Measurements from ENCODE around the gene TIGD6. TPM values are rescaled to one million over a fixed set of nuclear protein-coding genes. Genes with fewer than 3 reads are reported as not detected.

TIGD6 gene
- total and polyA plus RNA-seq, 8 donors, result 1.5 to 3.6 (median 2.2) TPM

GRCh38 chr5:150000990-150001659 lies 671 bp upstream of the TIGD6 start:
- DNase-seq, result peak; percentile 29 to 82 (median 54)
- ATAC-seq, result peak; percentile 40 to 67 (median 53)
- Histone ChIP-seq H3K9me3 (no peaks in the 10 kb centered on the region), H3K4me1 (peaks cover 14 to 18% (median 16%) of the 10 kb centered on the region in 3 donors), H3K36me3 (peaks cover 0 to 6% (median 0%) of the 10 kb centered on the region in 3 donors), H3K27ac (peak overlapping the region; percentile 82 to 93 (median 88)), H3K4me3 (peak overlapping the region; percentile 82 to 100 (median 95)), H3K27me3 (no peaks in the 10 kb centered on the region)
- intact Hi-C loops (cut with DNase I), result no loop called here
- TF ChIP-seq CTCF (IDR thresholded peaks at IDR 0.05), result no peak
- WGBS, 2 donors, result 0% methylated on average over 38 to 44 of the region's 44 CpGs
- FAIRE-seq, result no peak

DNA sequence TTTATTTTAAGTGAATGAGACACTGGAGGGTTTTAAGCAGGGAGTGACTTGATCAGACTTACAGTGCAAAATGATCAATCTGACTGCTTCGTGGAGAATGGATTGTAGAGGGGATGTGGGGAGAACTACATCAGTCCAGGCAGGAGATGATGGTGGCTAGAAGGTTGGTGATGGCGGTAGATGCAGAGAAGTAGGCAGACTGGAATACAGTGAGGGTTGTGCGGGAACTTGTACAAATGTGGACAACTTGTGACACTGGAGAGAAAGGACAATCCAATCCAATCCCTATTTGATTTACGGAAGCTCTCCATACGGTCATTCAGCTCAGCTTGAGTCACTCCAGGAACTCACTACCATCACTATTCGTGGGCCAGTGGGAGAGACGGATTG lies 593 bp downstream of the TIGD6 start:
- intact Hi-C loops (cut with DNase I), result loop anchor here in 2 of 3 donors (10.0 kb wide), 2 partner anchors 55 to 355 kb away; partner anchors contain the start of gene PDE6A (in 1 of the 2)
- ATAC-seq (no peak), DNase-seq (no peak), FAIRE-seq (no peak)
- Histone ChIP-seq H3K9me3 (no peaks in the 10 kb centered on the region), H3K4me3 (peak overlapping the region; percentile 82 to 100 (median 95)), H3K36me3 (peaks cover 0 to 11% (median 0%) of the 10 kb centered on the region in 3 donors), H3K4me1 (peaks cover 14 to 18% (median 16%) of the 10 kb centered on the region in 3 donors), H3K27me3 (no peaks in the 10 kb centered on the region), H3K27ac (peak overlapping the region; percentile 82 to 93 (median 88))
- no peak for TF ChIP-seq CTCF (IDR thresholded peaks at IDR 0.05)
- WGBS, 2 donors, result 7 to 11% methylated on average over 7 of the region's 7 CpGs

GRCh38 chr5:149999359-149999758 lies 1.1 kb downstream of the TIGD6 start:
- TF ChIP-seq CTCF (IDR thresholded peaks at IDR 0.05), result no peak
- peak overlapping the region in 1 of 4 donors; percentile 93 for H3K27ac ChIP-seq
- no peaks in the 10 kb centered on the region for H3K9me3 ChIP-seq
- no peak for ATAC-seq
- H3K4me3 ChIP-seq, result peak overlapping the region in 2 of 4 donors; percentile 82 to 90
- intact Hi-C loops (cut with DNase I), result loop anchor here in 2 of 3 donors (10.0 kb wide), 2 partner anchors 55 to 355 kb away; partner anchors contain the start of gene PDE6A (in 1 of the 2)
- no peaks in the 10 kb centered on the region for H3K27me3 ChIP-seq
- WGBS, 2 donors, result 57 to 73% methylated on average over 3 of the region's 3 CpGs
- H3K4me1 ChIP-seq, result peaks cover 14 to 18% (median 16%) of the 10 kb centered on the region in 3 donors
- peaks cover 0 to 12% (median 0%) of the 10 kb centered on the region in 3 donors for H3K36me3 ChIP-seq
- FAIRE-seq, result no peak
- no peak for DNase-seq

DNA sequence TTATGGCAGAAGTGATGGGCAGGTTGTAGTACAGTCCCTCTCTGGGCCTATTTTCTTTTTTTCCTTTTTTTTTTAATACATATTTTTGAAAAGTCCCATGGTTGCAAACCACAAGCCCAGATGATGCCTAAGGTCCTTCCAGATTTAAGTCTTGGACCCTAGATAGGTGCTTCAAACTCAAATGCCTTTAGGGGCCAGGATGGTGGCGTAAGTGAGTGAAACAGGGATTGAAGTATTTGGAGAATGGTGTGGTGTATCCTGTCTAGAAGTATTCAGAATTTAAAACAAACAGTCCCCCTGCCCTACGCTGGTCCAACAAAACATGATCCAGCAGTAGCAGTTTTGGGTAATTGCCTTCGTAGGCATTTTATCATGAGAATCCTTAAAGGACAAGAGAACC lies 2.2 kb downstream of the TIGD6 start:
- Histone ChIP-seq H3K4me3 (no peak overlapping the region), H3K27me3 (no peaks in the 10 kb centered on the region), H3K27ac (no peak overlapping the region), H3K4me1 (peaks cover 14 to 18% (median 16%) of the 10 kb centered on the region in 3 donors), H3K9me3 (no peaks in the 10 kb centered on the region), H3K36me3 (peaks cover 0 to 18% (median 0%) of the 10 kb centered on the region in 3 donors)
- no peak for FAIRE-seq
- TF ChIP-seq CTCF (IDR thresholded peaks at IDR 0.05), result no peak
- intact Hi-C loops (cut with DNase I), result loop anchor here in 2 of 3 donors (10.0 kb wide), 2 partner anchors 53 to 353 kb away; partner anchors contain the start of gene PDE6A (in 1 of the 2)
- DNase-seq, result no peak
- no peak for ATAC-seq
- 99 to 100% methylated on average over 3 of the region's 3 CpGs for WGBS, 2 donors

Measured in pancreas (tissue), 10 donors.